Measurements from ENCODE around the gene APOBEC4. TPM values are rescaled to one million over a fixed set of nuclear protein-coding genes. Genes with fewer than 3 reads are reported as not detected.

The APOBEC4 gene
- total RNA-seq, 1 donor from 2014 or later: not detected

GRCh38 chr1:183605904-183606303 lies 47.2 kb downstream of the APOBEC4 start:
- Mint-ChIP-seq H3K4me3 (no peak overlapping the region), H3K36me3 (no peaks in the 10 kb centered on the region), H3K4me1 (ENCODE audit: unreplicated experiment) (peaks cover 16% of the 10 kb centered on the region), H3K9me3 (peaks cover 4% of the 10 kb centered on the region), H3K27me3 (peaks cover 7% of the 10 kb centered on the region), H3K27ac (no peak overlapping the region)
- TF ChIP-seq CTCF (conservative IDR thresholded peaks at IDR 0.05): no peak
- DNase-seq (ENCODE audit: extremely low spot score, unreplicated experiment): no peak

- DNase-seq (ENCODE audit: extremely low spot score, unreplicated experiment): no peak
- no peaks in the 10 kb centered on the region for H3K36me3 Mint-ChIP-seq
- peaks cover 7% of the 10 kb centered on the region for H3K27me3 Mint-ChIP-seq
- no peak overlapping the region for H3K27ac Mint-ChIP-seq
- peaks cover 4% of the 10 kb centered on the region for H3K9me3 Mint-ChIP-seq
- H3K4me1 Mint-ChIP-seq (ENCODE audit: unreplicated experiment): peaks cover 16% of the 10 kb centered on the region
- no peak for TF ChIP-seq CTCF (conservative IDR thresholded peaks at IDR 0.05)
- no peak overlapping the region for H3K4me3 Mint-ChIP-seq
Observed at GRCh38 chr1:183604815-183605214, 48.3 kb downstream of the APOBEC4 start.

GRCh38 chr1:183604038-183604808 lies 48.9 kb downstream of the APOBEC4 start:
- TF ChIP-seq CTCF (conservative IDR thresholded peaks at IDR 0.05): no peak
- Mint-ChIP-seq H3K27me3 (peaks cover 7% of the 10 kb centered on the region), H3K4me1 (ENCODE audit: unreplicated experiment) (peaks cover 14% of the 10 kb centered on the region), H3K4me3 (peak overlapping the region; percentile 33), H3K27ac (no peak overlapping the region), H3K9me3 (peaks cover 4% of the 10 kb centered on the region), H3K36me3 (no peaks in the 10 kb centered on the region)
- no peak for DNase-seq (ENCODE audit: extremely low spot score, unreplicated experiment)

- H3K9me3 Mint-ChIP-seq: peaks cover 4% of the 10 kb centered on the region
Observed at GRCh38 chr1:183602510-183602909, 50.6 kb downstream of the APOBEC4 start.

GRCh38 chr1:183600634-183601033 lies 52.5 kb downstream of the APOBEC4 start:
- DNase-seq (ENCODE audit: extremely low spot score, unreplicated experiment): no peak
- H3K27ac Mint-ChIP-seq: no peak overlapping the region
- no peak for TF ChIP-seq CTCF (conservative IDR thresholded peaks at IDR 0.05)
- no peaks in the 10 kb centered on the region for H3K36me3 Mint-ChIP-seq
- peaks cover 25% of the 10 kb centered on the region for H3K4me1 Mint-ChIP-seq (ENCODE audit: unreplicated experiment)
- peaks cover 9% of the 10 kb centered on the region for H3K27me3 Mint-ChIP-seq
- no peak overlapping the region for H3K4me3 Mint-ChIP-seq
- peaks cover 4% of the 10 kb centered on the region for H3K9me3 Mint-ChIP-seq

More at GRCh38 chr1:183602510-183602909, 50.6 kb downstream of the APOBEC4 start:
- Mint-ChIP-seq H3K36me3 (no peaks in the 10 kb centered on the region), H3K4me3 (no peak overlapping the region), H3K27me3 (peaks cover 5% of the 10 kb centered on the region), H3K27ac (no peak overlapping the region), H3K4me1 (ENCODE audit: unreplicated experiment) (peaks cover 20% of the 10 kb centered on the region)
- no peak for TF ChIP-seq CTCF (conservative IDR thresholded peaks at IDR 0.05)
- no peak for DNase-seq (ENCODE audit: extremely low spot score, unreplicated experiment)

All from type B pancreatic cell (in vitro differentiated cells).